Body of pancreas (tissue), 4 donors: Measurements from ENCODE around the gene UNC13C.

Source experiments
- POLR2A ChIP-seq, 3 donors: fragments of 450-650 bp; IDR thresholded peaks; one replicate each; pipeline ENCODE4 v1.6.1; 2016; ENCODE audit warnings: antibody characterized with exemption in 3 of 3, mild to moderate bottlenecking in 2 of 3
- TF ChIP-seq, protein P1 (sequence below), 7 experiments: fragments of 450-650 bp in 4 of 7; fragments of 200-600 bp in 3 of 7; sonication (generic) in 3 of 7; IDR thresholded peaks; one replicate each; pipeline ENCODE4 v1.5.1; 2016 to 2019; ENCODE audit warnings: antibody characterized with exemption in 7 of 7

DNA sequence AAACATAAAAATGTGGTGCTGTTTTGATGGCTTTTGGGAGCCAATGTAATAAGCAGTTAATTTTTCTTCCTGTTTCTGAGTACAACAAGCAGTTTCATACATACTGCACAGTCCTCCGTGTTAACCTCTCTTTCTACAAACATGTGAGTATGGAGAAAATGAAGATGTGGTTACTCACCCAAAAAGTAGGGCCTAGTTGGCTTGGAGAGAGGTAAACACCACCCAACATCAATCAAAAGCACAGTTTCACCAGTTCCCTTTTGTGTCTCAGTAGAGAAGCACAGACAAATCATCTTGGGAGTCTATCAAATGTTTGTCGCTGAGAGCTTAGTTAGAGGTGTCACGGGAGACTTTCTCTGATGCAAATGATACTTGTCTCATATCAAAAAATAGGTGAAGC is 320.2 kb downstream of the UNC13C start:
- TF ChIP-seq POLR2A (IDR thresholded peaks at IDR 0.05): no peak
- TF ChIP-seq, protein P1, sequence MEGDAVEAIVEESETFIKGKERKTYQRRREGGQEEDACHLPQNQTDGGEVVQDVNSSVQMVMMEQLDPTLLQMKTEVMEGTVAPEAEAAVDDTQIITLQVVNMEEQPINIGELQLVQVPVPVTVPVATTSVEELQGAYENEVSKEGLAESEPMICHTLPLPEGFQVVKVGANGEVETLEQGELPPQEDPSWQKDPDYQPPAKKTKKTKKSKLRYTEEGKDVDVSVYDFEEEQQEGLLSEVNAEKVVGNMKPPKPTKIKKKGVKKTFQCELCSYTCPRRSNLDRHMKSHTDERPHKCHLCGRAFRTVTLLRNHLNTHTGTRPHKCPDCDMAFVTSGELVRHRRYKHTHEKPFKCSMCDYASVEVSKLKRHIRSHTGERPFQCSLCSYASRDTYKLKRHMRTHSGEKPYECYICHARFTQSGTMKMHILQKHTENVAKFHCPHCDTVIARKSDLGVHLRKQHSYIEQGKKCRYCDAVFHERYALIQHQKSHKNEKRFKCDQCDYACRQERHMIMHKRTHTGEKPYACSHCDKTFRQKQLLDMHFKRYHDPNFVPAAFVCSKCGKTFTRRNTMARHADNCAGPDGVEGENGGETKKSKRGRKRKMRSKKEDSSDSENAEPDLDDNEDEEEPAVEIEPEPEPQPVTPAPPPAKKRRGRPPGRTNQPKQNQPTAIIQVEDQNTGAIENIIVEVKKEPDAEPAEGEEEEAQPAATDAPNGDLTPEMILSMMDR (IDR thresholded peaks at IDR 0.05): no peak
